Measurements from ENCODE around the gene RASSF8.

- TF ChIP-seq CTCF (conservative IDR thresholded peaks at IDR 0.05; ENCODE audit: low read depth in 2 of 2) (no peak), REST (IDR thresholded peaks at IDR 0.05; ENCODE audit: unreplicated experiment) (no peak), EZH2 (IDR thresholded peaks at IDR 0.05; ENCODE audit: low read depth, unreplicated experiment) (no peak), CREB1 (CRISPR knock-in tag; IDR thresholded peaks at IDR 0.05; ENCODE audit: low read depth) (no peak), ZNF114 (CRISPR knock-in tag; IDR thresholded peaks at IDR 0.05) (no peak), JUNB (IDR thresholded peaks at IDR 0.05; ENCODE audit: unreplicated experiment) (no peak), EZH2phosphoT487 (IDR thresholded peaks at IDR 0.05; ENCODE audit: unreplicated experiment) (no peak), POLR2AphosphoS5 (IDR thresholded peaks at IDR 0.05; ENCODE audit: low read depth) (no peak), ZNF331 (CRISPR knock-in tag; IDR thresholded peaks at IDR 0.05; ENCODE audit: low read depth) (no peak), ETS1 (IDR thresholded peaks at IDR 0.05) (no peak)
Observed at GRCh38 chr12:25985316-25986175, 27.1 kb downstream of the RASSF8 start.
